Measurements from ENCODE around the gene BAHCC1.

DNA sequence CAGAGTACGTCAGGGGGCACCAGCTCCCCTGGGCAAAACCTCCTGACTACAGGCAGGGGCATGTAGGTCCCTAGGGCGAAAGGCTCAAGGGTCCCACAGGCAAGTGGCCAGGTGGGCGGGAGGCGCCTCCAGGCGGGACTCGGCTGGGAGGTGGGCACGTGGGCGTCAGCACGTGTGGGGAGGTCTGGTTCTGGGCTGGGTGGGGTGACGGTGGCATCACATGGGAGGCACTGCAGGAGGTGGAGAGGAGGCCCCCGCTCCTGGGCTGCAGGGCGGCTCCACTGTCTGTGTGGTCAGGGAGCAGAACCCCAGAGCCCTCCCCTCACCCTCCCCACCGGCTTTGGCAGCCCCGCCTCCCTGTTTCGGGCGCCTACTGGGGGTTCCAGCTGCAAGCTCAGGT, 64.6 kb downstream of the BAHCC1 start:
- TF ChIP-seq EP300 (IDR thresholded peaks at IDR 0.05) (no peak), POLR2A (IDR thresholded peaks at IDR 0.05) (no peak)
